ENCODE measurements around the gene GPR150.

Gene GPR150

DNA sequence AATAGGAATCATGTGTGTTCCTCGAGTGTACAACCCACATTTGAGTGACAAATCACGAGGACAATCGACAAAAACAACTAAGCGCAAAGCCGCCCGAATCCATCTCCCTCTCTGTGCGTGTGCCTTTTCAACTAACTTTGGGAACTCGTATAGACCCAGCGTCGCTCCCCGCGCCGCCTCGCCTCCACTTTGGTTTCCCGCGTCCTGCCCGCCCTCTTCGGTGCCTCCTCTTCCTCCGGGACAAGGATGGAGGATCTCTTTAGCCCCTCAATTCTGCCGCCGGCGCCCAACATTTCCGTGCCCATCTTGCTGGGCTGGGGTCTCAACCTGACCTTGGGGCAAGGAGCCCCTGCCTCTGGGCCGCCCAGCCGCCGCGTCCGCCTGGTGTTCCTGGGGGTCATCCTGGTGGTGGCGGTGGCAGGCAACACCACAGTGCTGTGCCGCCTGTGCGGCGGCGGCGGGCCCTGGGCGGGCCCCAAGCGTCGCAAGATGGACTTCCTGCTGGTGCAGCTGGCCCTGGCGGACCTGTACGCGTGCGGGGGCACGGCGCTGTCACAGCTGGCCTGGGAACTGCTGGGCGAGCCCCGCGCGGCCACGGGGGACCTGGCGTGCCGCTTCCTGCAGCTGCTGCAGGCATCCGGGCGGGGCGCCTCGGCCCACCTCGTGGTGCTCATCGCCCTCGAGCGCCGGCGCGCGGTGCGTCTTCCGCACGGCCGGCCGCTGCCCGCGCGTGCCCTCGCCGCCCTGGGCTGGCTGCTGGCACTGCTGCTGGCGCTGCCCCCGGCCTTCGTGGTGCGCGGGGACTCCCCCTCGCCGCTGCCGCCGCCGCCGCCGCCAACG is at the start of gene GPR150:
Gene GPR150, plus strand, starts transcription at position 58 of the 840 bp plus-strand sequence. Its CDS starts 189 bp downstream, at position 247.
- DNase-seq: peak; percentile 23 to 59 (median 45)

GRCh38 chr5:95572016-95572415 is 47.9 kb upstream of the GPR150 start:
- no peak for DNase-seq

- DNase-seq: no peak
Observed at GRCh38 chr5:95581576-95581975, 38.3 kb upstream of the GPR150 start.

GRCh38 chr5:95583992-95584391 is 35.9 kb upstream of the GPR150 start:
- DNase-seq: no peak

GRCh38 chr5:95590880-95591279 is 29.0 kb upstream of the GPR150 start:
- peak in 1 of 6 experiments; percentile 0 for DNase-seq

- DNase-seq: no peak
Observed at GRCh38 chr5:95591490-95591901, 28.4 kb upstream of the GPR150 start.

GRCh38 chr5:95595289-95595931 is 24.5 kb upstream of the GPR150 start:
- no peak for DNase-seq

DNA sequence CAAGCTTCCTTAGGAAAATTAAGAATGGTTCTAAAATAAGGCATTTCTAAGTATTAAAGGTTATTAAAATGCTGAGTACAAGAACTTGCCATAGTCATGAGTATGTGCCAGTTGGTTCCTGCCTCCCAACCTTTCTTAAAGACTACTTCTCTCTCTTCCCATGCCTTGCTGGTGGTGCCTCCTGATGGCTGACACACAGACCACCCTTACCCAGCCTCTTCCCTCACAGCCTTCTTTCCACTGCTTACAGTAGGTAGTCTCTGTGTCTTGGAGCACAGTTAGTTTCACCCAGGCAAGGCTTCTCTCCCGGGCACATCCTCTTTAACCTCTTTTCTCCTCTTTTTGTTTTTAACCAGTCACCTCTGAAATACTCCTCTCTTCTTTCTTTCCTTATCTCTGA is 20.6 kb upstream of the GPR150 start:
- DNase-seq: no peak

DNA sequence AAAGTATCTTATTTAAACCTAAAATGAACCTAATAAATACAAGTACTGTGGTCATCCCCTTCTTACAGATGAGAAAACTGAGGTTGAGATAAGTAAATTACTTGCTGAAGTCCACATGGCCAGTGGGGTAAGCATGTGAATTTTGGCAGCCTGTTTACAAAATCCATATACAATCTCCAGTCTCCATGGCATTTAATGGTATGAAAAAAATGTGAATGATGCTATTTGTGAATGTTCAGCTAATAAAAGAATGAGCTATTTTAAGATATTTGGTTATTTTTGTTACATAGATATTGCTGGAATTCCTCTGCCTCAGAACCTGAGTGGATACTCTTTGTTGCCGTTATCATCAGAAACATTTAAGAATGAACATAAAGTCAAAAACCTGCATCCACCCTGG is 19.3 kb upstream of the GPR150 start:
- no peak for DNase-seq

- no peak for DNase-seq
Observed at GRCh38 chr5:95605786-95606185, 14.1 kb upstream of the GPR150 start.

- no peak for DNase-seq
Observed at GRCh38 chr5:95606419-95606818, 13.5 kb upstream of the GPR150 start.

GRCh38 chr5:95609711-95610110 is 10.2 kb upstream of the GPR150 start:
- DNase-seq: no peak

DNA sequence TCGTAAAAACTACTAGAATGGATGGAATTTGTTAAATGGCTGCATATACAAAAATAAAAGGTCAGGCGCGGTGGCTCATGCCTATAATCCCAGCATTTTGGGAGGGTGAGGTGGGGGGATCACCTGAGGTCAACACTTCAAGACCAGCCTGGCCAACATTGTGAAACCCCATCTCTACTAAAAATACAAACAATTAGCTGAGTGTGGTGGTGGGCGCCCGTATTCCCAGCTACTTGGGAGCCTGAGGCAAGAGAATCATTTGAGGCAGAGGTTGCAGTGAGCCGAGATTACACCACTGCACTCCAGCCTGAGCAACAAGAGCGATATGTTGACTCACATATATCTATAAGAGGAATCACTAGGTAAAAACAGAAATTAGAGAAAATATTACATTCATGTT is 9.3 kb upstream of the GPR150 start:
- no peak for DNase-seq

GRCh38 chr5:95611396-95611795 is 8.5 kb upstream of the GPR150 start:
- DNase-seq: no peak

DNA sequence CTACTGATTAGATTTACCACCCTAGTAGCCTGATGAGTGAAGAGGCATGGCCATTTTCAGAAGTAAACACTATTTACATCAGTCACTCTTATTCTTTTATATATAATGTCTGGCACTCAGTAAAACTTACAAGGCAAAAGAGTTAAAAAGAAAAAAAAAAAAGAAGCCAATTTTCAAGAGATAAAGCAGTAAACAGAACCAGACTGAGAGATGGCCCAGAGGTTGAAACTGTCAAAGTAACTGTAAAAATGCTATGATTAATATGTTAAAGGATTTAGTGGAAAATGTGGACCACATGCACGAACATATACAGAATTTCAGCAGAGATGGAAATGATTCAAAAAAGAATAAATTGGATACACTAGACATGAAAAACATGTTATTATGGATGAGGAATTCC is 6.4 kb upstream of the GPR150 start:
- DNase-seq: no peak

DNA sequence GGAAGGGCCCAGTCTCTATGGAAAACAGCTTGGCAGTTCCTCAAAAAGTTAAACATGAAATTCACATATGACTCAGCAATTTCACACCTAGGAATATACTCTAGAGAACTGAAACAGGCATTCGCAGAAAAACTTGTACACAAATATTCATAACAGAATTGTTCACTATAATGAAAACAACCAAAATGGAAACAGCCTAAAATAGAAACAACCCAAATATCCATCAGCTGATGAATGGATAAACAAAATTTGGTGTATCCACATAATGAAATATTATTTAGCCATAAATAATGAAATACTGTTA is 4.8 kb upstream of the GPR150 start:
- no peak for DNase-seq

- no peak for DNase-seq
Observed at GRCh38 chr5:95617057-95617456, 2.8 kb upstream of the GPR150 start.

- no peak for DNase-seq
Observed at GRCh38 chr5:95619096-95619495, 791 bp upstream of the GPR150 start.

GRCh38 chr5:95619514-95620029 is 315 bp upstream of the GPR150 start:
- peak in 1 of 6 experiments; percentile 3 for DNase-seq

GRCh38 chr5:95620870-95621838 is 1.3 kb downstream of the GPR150 start:
- DNase-seq: peak; percentile 8 to 67 (median 45)

- peak; percentile 6 to 74 (median 46) for DNase-seq
Observed at GRCh38 chr5:95621839-95622629, 2.1 kb downstream of the GPR150 start.

DNA sequence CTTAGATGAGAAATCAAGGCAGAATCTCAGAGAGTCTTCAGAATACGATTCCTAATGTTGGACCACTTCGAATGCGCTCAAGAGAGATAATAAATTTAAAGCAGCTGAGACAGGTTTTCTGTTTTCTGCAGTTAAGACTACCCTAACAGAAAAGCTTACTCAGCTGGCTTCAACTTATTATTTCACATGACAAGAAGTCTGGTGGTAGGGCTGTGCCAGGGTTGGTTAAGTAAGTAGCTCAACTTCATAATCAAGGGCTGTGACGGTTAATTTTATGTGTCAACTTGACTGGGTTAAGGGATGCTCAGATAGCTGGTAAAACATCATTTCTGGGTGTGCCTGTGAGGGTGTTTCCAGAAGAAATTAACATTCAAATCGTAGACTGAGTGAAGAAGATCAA is 3.8 kb downstream of the GPR150 start:
- no peak for DNase-seq

All from stimulated activated naive CD4-positive, alpha-beta T cell (primary cell).